HFFc6 (cell line): ENCODE data around the gene GORAB. TPM values are rescaled to one million over a fixed set of nuclear protein-coding genes. Genes with fewer than 3 reads are reported as not detected.

Source experiments
- DNase-seq: peaks from one replicate; pipeline ENCODE4 v3.0.0-alpha.2; 2018
- H3K27ac Mint-ChIP-seq: 2 replicates; pipeline ENCODE4 v1.8.0; 2020; ENCODE audit warnings: mild to moderate bottlenecking, mixed read lengths
- H3K27me3 Mint-ChIP-seq: 2 replicates; pipeline ENCODE4 v1.8.0; 2021; ENCODE audit warnings: mild to moderate bottlenecking, moderate library complexity, mixed read lengths; ENCODE audit not compliant: insufficient read depth
- H3K36me3 Mint-ChIP-seq: 2 replicates; pipeline ENCODE4 v1.8.0; 2021; ENCODE audit warnings: low read depth, mixed read lengths
- H3K4me1 Mint-ChIP-seq: 2 replicates; pipeline ENCODE4 v1.8.0; 2020; ENCODE audit warnings: low read depth, mixed read lengths
- H3K4me3 Mint-ChIP-seq: 2 replicates; pipeline ENCODE4 v1.8.0; 2020; ENCODE audit warnings: mild to moderate bottlenecking, moderate library complexity, mixed read lengths
- H3K9me3 Mint-ChIP-seq: 2 replicates; pipeline ENCODE4 v1.8.0; 2020; ENCODE audit warnings: mild to moderate bottlenecking, mixed read lengths
- total RNA-seq, 6 experiments: library from RNA; stranded (reverse); fragmentation: NEBNext Ultra II Directional; extraction: Animal tissue kit (Norgen Biotek cat#: 25700); gene quantifications; 2 replicates in 1 of 6; 3 replicates in 5 of 6; pipeline ENCODE4 v1.2.3, GENCODE V29; 2021
- TF ChIP-seq, protein P1 (sequence below): fragments of 200-600 bp; sonication (generic); IDR thresholded peaks from 2 replicates; pipeline ENCODE4 v1.5.0; 2021; ENCODE audit warnings: antibody characterized with exemption, mild to moderate bottlenecking

The GORAB gene
- total RNA-seq, 6 experiments from 2014 or later: 13.7 to 18.5 (median 16.3) TPM

DNA sequence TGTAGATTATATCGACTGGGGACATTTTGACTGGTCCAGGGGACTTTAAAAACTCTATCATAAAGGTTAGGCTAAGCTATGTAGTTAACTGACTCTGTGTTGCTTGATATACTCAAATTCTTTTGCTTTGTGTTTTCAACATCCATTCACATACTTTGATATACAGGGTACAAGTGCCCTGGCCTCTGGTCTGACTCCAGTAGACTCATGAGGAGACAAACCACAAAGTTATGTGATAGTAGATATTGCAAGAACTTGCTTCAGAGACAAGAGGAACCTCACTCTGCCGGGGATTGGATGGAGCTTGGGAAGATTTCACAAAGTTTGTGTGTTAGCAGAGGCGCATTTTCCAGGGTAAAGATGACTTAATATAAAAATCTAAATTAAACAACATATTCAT is 1.3 kb downstream of the GORAB start:
- Mint-ChIP-seq H3K9me3 (no peaks in the 10 kb centered on the region), H3K4me3 (no peak overlapping the region), H3K27me3 (no peaks in the 10 kb centered on the region; the same call in 1 of the 2 replicates), H3K27ac (no peak overlapping the region), H3K36me3 (peaks cover 25% of the 10 kb centered on the region), H3K4me1 (peaks cover 42% of the 10 kb centered on the region)
- peak; percentile 33 for DNase-seq
- TF ChIP-seq, protein P1, sequence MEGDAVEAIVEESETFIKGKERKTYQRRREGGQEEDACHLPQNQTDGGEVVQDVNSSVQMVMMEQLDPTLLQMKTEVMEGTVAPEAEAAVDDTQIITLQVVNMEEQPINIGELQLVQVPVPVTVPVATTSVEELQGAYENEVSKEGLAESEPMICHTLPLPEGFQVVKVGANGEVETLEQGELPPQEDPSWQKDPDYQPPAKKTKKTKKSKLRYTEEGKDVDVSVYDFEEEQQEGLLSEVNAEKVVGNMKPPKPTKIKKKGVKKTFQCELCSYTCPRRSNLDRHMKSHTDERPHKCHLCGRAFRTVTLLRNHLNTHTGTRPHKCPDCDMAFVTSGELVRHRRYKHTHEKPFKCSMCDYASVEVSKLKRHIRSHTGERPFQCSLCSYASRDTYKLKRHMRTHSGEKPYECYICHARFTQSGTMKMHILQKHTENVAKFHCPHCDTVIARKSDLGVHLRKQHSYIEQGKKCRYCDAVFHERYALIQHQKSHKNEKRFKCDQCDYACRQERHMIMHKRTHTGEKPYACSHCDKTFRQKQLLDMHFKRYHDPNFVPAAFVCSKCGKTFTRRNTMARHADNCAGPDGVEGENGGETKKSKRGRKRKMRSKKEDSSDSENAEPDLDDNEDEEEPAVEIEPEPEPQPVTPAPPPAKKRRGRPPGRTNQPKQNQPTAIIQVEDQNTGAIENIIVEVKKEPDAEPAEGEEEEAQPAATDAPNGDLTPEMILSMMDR: no peak

DNA sequence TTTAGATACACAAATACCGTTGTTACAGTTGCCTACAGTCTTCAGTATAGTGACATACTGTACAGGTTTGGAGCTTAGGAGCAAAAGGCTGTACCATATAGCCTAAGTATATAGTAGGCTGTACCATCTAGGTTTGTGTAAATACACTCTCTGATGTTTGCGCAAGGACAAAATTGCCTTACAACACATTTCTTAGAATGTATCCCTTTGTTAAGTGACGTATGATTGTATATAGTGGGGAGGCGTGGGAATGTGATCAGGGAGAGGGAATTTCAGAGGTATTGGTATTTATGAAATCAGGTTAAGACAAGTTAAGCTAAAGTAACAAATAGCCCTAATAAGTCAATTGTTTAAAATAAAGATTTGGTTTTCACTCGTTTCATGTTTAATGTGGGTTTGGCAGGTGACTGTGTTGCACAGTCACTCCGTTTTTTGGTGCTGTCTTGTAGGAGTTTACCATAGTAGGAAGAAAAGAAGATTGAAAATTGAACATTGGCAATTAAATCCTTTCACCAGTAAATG is 2.7 kb downstream of the GORAB start:
- Mint-ChIP-seq H3K27me3 (no peaks in the 10 kb centered on the region), H3K27ac (no peak overlapping the region), H3K4me1 (peaks cover 55% of the 10 kb centered on the region), H3K36me3 (peaks cover 38% of the 10 kb centered on the region), H3K4me3 (peak overlapping the region; percentile 24; the same call in 1 of the 2 replicates), H3K9me3 (no peaks in the 10 kb centered on the region)
- DNase-seq: no peak
- TF ChIP-seq, protein P1: no peak

DNA sequence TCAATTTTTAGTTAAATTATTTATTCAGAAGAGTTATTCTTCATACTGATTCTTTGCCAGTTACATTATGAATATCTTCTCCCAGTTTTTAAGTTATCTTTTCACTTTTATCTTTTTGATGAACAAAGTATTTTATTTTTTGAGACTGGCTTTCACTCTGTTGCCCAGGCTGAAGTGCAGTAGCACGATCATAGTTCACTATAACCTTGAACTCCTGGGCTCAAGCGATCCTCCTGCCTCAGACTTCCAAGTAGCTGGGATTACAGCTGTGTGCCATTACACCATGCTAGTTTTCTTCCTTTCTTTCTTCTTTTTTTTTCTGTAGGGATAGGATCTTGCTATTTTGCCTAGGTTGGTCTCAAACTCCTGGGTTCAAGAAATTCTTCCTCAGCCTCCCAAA is 3.5 kb downstream of the GORAB start:
- DNase-seq: no peak
- Mint-ChIP-seq H3K4me3 (no peak overlapping the region), H3K9me3 (no peaks in the 10 kb centered on the region), H3K4me1 (peaks cover 57% of the 10 kb centered on the region), H3K27me3 (no peaks in the 10 kb centered on the region), H3K36me3 (peaks cover 45% of the 10 kb centered on the region), H3K27ac (peak overlapping the region; percentile 32; the same call in 1 of the 2 replicates)
- TF ChIP-seq, protein P1: no peak

DNA sequence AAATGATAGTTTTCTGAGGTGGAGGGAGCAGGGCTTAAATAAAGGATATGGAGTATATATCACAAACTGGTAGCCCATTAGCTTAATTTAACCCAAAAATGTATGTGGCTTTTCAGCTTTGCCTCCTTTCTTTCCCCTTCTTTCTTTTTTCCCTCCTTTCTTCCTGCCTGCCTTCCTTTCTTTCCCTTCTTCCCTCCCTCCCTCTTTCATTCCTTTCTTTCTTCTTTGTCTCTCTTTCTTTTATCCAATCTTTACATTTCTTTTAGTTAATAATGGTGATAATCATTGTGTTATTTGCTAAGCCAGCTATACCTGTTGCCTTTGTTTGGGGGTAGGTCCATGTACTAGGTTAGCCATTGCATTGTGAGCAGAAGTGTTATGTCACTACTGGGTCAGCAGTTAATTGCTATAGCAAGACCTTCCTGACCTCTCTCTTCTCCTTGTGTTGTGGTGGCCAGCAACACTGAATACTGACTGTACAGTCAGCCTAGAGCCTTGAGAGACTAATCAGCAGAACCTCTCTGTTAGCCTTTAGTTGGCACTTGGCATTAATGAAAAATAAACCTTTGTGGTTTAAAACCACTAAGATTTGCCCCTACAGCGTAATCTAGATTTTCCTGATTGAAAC is 5.1 kb downstream of the GORAB start:
- H3K4me1 Mint-ChIP-seq: peaks cover 54% of the 10 kb centered on the region
- TF ChIP-seq, protein P1: no peak
- no peaks in the 10 kb centered on the region for H3K9me3 Mint-ChIP-seq
- H3K27ac Mint-ChIP-seq: peak overlapping the region; percentile 68
- peaks cover 61% of the 10 kb centered on the region for H3K36me3 Mint-ChIP-seq
- no peaks in the 10 kb centered on the region for H3K27me3 Mint-ChIP-seq
- H3K4me3 Mint-ChIP-seq: peak overlapping the region; percentile 58; the same call in 1 of the 2 replicates
- no peak for DNase-seq

DNA sequence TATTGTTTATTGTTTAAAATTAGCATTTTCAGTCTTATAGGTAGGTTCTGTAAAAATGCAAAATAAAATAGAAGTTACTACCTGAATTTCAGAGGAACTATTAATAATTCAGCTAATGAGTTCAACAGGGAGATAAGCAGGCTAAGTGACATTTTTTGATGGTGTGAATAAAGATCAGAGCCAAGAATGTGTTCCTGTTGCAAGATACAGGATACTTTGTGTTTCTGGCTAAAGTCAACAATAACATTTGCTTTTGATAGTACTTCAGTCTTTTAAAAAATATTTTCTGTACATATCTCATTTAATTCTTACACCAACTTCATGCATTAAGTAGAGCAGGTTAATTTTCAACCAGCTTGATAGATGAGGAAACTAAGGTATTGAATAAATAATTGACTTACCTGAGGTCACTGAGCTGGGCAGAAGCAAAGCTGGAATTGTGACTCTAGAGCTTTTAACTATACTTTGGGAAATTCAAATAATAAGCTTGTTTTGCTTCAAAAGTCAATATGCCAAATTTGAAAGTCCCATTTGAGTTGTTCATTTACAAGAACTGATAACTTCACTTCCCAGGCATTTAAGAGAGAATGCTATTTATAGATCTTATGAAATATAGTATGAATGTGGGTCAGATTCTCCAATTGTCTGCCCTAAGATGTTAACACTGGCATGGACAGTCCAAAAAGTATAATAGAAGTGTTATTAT is 6.0 kb downstream of the GORAB start:
- Mint-ChIP-seq H3K27me3 (no peaks in the 10 kb centered on the region), H3K9me3 (no peaks in the 10 kb centered on the region), H3K4me3 (0 out of 2 replicates have a peak overlapping the region, but pooled peaks have one; percentile 58), H3K36me3 (peaks cover 68% of the 10 kb centered on the region), H3K4me1 (peaks cover 61% of the 10 kb centered on the region), H3K27ac (peak overlapping the region; percentile 42; the same call in 1 of the 2 replicates)
- TF ChIP-seq, protein P1: no peak
- DNase-seq: no peak
